Urothelium cell line (cell line): Measurements from ENCODE around the gene GRIP1.
A peak's percentile ranks its signal among the peaks of the same experiment; 100 is the strongest.
"Not testable (repeated sequence)": the region's sequence is repeated elsewhere in the genome, so short reads cannot be mapped to it uniquely, and the experiment has no call there.

Source experiments
- DNase-seq: peaks from one replicate; pipeline ENCODE4 v3.0.0; 2011; ENCODE audit warnings: low spot score, mixed read lengths
- FAIRE-seq: peaks from 2 replicates; lab custom pipeline; 2011; peaks lifted over from hg19 to GRCh38; lab: Jason Lieb, UNC

Gene GRIP1

DNA sequence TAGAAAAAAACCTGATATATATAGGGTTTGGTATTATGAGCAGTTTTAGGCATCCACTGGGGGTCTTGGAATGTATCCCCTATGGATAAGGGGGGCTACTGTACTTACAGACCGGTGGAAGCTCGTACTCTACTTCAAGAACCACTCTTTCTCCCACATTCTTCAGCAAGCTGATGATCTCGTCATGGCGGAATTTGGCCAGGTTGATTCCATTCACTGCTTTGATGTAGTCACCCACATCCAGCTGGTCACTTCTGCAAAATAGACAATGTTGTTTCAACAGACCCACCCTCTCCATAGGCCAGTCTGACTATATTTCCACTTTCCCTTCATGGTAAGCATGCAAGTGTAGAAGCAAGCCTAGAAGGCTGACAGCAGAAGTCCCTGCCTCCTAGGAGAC is 139.9 kb downstream of the GRIP1 start:
- FAIRE-seq, result no peak
- DNase-seq, result peak; percentile 40

DNA sequence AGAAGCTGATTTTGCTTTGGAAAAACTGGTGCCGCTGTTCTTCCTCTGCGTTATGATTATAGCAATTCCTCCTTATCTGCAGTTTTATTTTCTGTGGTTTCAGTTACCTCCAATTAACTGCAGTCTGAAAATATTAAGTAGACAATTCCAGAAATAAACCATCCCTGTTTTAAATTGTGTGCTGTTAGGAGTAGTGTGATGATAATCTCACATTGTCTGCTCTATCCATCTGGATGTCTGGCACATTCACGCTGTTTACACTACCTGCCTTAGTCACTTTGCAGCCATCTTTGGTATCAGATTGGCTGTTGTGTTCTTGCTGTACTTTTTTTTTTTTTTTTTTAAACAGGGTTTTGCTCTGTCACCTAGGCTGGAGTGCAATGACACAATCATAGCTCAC is 141.0 kb downstream of the GRIP1 start:
- no peak for DNase-seq
- FAIRE-seq, result no peak

DNA sequence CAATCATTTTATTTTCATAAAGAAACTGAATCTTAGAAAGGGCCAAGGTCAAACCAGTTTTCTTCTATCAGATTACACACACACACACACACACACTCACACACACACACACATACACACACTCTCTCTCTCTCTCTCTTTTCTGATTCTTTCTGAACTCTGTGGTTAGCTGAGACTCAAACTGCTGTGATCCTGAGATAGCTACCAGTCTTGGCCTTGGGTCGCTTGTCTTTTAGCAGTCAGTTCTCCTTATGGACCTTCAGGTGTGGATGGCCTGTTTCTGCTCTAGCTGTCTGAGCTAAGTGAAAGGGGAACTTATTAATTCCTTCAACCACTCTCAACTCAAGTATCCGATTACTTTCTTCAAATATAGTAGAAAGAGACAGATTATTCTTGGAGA is 145.1 kb downstream of the GRIP1 start:
- no peak for DNase-seq
- FAIRE-seq, result no peak

DNA sequence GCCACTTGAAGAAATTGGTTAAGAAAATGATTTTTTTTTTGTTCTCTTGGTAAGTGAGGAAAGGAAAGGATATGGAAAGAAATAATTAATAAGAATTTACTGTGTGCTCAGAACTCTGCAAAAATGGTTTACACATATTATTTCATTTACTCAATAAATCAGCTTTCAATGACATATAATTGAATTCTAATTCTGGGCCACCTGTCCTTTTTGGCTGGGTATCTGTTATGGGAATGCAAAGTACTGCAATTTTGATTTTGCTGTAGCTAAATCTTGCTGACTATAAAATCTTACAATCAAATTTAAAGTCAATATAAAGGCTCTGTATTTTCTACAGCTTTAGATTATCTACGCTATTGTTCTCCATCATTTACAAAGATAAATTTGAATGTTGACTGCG is 147.1 kb downstream of the GRIP1 start:
- FAIRE-seq (no peak), DNase-seq (no peak)

DNA sequence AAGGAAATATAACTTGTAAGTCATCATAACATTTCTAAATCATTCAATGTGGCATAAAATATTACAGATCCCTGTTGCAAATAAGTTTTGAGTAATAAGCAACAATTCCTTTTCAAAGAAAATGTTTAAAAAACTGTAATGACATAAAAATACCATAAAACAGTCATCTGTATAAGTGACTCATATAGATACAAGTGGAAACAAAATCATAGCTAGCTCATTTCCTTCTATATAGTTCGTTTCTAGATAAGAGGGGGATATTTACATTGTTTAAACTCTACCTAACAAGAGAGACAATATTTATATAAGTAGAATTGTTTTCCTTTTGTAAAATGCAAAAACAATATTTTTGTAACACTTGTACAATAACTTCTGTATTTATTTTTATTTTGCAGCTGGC is 148.9 kb downstream of the GRIP1 start:
- DNase-seq, result no peak
- no peak for FAIRE-seq

DNA sequence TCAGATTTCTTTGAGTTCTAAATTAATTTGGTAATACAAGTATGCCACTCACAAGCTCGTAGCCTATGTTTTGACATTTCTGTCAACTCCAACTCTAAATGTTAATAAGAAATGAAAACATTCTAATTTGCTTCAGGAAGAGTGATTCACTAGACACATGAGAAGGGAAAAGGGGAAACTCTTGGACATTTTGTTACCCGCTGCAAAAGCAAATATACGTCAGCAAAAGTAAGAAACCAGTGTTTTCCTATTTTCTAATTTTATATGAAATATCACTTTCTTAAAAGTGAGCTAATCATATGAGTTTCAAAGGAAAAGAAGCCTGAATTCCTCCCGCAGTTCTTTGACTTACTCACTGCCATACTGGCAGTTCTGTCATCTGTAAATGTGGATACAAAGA is 162.3 kb downstream of the GRIP1 start:
- no peak for DNase-seq
- no peak for FAIRE-seq

DNA sequence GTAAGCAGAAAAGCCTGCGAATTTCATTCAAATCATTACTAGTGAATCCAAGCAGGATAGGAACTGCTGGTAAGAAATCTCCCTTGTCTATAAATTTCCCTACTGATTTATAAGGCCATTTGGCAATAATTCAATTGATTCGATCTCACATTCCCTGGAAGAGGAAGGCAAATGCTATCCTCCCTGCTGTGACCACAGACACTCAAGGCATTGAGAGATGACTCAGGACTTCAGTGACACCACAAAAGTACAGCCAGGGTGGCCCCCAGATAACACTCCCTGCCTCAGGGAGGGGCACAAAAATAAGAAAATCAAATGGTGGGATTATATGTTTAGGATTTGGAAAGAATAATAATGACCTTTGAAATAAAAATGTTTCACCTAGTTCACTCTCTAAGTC is 162.7 kb downstream of the GRIP1 start:
- FAIRE-seq (no peak), DNase-seq (peak; percentile 25)

DNA sequence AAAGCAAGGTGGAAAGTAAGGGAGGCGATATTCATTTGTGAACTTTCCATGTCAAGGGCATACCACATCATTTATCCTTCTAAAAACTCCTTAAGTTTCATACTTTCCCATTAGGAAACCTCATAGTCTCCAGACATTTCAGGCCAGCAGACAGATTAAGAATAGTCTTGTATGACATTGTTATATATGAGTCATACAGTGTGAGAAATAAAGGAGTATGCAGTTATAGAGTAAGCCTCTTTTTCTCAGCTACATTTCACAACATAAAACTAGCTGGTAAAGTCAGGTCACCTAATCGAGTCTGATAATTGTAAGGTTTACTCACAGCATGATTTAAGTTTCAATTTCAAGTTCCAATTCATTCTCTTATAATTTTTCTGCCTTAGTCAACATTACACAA is 164.3 kb downstream of the GRIP1 start:
- peak; percentile 4 for DNase-seq
- FAIRE-seq, result no peak

DNA sequence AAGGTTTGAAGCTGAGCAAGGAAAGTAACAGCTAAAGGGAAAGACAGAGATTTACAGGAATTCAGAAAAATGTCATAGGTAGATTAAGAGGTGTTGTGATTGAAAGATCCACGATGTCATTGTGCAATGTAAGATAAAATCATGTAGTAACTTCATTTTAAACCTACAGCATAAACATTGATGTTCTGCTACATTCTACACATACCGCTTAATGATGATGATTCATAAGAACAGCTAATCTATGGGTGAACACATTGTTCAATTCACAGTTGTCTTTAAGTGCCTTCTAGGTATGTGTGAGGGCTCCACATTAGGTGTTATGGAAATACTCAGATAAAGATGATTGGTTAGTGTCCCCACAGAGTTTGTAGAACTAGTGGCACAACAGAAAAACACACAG is 170.9 kb downstream of the GRIP1 start:
- no peak for DNase-seq
- no peak for FAIRE-seq

DNA sequence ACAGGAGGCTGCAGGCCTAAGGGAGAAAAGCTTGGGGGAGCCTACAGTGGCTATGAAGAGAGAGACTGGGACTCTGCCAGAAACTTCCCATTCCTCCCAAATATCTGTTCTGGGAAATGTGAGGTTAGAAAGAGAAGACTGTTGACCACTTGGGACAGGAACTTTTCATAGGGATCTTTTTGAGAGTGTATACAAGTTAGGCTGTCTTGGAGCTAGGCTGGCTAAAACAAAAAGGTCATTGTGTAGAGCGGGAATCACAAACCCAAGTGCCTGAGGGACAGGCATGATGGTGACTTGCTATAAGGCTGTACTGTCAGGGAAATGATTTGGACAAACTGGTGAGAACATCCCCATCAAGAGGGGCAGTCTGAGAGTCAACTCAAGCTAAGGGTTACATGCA is 175.1 kb downstream of the GRIP1 start:
- DNase-seq, result no peak

DNA sequence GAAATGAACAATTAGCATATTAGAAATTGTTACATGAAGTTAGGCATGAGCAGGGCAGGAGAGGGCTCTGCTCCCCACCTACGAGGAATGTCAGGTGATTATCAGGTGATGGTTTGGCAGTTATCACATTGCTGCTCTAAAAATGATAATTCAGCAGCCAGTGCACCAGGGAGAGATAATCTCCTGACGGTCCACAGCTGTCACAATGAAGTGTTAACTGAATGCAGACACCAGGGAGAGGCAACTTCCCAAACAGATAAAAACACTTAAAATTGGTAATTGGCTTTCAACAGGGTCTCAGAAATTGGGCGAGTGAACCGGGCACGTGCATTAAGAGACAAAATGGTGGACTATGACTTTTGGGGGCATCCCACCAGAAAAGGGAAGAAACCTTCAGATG is 176.0 kb downstream of the GRIP1 start:
- DNase-seq, result no peak
- no peak for FAIRE-seq

More for the DNA sequence above, 175.1 kb downstream of the GRIP1 start:
- FAIRE-seq, result no peak

DNA sequence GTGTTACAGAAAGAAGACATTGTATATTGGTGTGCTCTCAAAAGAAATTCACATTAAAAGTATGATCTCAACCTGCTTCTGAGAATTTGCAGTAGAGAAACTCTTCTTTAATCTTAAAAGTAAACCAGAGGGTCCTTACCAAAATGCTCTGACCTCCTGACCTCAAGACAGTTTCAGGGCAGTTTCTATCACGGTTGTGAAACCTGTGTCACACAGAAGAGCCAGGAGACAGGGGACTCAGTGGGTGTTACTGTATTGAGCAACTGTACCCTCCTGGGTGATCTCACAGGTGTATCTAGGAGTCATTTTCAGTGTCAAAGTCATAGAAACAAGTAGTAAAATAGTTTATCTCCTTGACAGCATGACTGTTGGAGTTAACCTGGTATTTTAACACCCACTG is 178.0 kb downstream of the GRIP1 start:
- no peak for FAIRE-seq
- DNase-seq, result no peak

DNA sequence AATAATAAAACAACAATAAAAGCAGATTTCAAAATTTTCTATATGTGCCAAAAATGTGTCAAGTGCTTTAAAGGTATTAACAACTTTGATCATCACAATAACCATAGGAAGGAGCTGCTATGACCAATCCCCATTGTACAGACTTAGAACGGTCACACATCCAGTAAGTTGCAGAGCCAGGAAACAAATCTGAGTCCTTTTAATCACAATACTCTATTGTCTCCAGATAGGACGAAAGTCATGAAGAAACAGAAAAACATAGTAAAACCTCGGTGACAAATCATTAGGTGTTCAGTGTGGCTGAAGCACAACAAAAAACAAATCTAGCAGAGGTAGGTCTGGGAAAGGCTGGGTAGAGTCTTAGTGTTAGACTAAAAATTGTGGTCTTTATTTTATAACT is 178.8 kb downstream of the GRIP1 start:
- FAIRE-seq, result no peak
- DNase-seq, result no peak

DNA sequence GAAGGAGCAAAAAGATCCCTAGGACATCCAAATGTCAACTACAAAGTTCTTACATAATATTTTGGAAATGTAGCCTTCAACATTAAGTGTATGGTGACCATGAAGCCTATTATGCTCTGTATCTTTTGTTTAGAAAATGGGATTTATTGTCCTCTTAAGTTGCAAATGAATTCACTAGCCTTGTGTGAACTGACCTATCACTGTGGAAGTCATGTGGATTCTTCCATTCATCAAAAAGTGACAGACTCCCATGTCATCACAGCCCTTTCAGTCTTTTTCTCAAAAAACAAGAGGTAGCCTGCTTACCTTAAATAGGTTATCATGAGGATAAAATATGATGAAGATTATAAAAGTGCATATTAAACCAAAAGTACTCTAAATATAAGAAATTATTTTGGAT is 179.9 kb downstream of the GRIP1 start:
- DNase-seq, result no peak
- no peak for FAIRE-seq

DNA sequence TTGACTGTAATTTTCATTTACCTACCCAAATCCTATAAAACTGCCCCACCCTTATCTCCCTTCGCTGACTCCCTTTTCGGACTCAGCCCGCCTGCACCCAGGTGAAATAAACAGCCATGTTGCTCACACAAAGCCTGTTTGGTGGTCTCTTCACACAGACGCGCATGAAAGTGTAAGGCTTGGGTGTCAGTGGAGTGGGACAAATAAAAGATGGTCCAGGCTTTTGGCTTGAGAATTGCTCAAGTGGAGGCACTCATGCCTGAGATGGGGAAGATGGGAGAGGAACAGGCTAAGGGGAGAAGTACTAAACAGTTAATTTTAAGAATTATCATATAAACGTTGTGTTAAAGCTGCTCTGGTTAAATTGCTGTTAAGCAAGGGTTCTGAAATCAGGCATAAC is 180.8 kb downstream of the GRIP1 start:
- not testable (repeated sequence) for DNase-seq, FAIRE-seq

DNA sequence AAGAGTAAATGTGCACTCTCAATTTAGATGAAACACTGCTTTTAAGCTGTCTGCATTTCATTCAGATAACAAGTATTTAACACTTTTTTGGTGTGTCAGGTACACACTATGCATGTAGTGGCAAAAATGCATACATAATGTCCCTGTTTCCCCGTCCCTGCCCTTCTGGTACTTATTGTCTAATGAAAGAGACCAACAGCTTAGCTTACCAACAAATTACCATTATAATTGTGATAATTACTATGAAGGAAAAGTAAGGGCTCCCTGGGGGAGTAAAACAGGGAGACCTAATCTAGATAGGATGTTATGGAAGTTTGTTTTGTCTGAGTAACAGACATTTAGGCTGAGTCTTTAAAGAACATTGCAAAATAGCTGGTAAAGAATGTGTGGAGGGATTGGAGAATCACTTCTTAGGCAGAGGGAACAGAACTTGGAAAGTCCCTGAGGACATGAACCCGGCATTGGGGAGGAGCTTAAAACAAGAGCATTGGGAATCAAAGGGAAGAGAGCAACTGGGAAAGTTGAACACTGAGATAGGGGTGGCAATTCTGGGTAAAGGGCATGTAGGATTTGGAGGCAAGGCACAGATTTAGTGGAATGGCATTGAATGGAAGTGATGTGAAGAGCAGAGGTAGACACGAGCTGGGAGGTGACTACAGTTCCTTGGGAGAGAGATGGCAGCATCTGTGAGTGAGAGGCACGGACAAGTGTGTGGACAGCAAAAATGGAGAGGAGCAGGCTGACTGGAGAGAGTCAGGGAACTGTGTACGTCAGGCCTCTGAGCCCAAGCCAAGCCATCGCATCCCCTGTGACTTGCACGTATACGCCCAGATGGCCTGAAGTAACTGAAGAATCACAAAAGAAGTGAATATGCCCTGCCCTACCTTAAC is 181.6 kb downstream of the GRIP1 start:
- DNase-seq, result no peak
- no peak for FAIRE-seq

DNA sequence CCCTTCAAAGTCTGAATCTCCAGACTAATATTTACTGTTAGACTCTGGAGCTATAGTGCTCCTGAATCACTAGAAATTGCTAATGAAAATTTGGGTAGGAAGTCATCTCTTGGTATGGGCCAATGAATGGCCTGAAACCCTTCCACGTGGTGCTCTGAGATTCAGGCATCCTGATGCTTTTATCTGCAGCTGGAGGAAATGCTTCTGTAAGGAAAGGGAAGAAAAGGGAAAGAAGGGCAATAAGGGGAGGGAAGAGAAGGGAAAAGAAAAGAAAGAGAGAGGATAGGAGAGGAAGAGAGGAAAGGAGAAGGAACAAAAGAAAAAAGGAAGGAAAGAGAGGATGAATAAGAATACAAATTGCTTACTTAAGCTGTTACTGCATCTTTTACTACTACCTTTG is 182.3 kb downstream of the GRIP1 start:
- FAIRE-seq, result no peak
- no peak for DNase-seq

DNA sequence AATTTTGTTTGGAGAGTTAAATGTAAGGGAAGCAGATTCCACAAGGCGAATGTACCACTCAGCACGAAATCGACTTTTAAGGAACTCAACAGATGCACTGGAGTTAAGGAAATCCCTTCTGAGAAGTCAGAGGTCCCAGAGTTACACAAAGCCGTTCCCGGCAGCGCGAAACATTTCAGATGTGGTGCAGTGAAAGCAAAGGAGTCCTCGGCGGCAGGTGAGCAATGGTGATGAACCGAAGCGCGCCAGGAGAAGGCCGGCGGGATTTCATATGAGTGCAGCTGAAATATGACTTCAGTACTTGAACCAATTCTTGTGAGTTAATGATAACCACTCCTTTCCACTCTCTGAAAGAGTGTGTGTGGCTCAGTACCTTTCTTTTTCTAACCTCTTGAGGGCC is 183.2 kb downstream of the GRIP1 start:
- no peak for FAIRE-seq
- DNase-seq, result no peak

DNA sequence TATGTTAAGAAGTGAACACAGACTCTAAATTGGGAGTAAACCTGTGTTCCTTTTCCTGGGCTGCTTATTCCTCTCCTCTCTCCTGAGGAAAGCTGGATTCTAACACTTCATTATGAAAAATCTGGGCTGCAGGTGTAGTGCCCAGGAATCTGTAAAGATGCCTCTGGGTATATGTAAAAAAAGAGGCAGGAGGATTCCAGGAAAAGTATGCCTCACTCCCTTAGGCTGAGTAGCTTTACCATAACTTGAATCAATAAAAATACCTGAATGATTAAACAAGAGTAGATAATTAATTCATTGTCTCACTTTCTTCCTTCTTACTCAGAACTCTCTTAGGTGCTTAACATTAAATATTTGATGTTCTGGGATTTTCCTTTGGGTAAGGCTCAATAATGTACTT is 185.1 kb downstream of the GRIP1 start:
- no peak for DNase-seq
- FAIRE-seq, result no peak

DNA sequence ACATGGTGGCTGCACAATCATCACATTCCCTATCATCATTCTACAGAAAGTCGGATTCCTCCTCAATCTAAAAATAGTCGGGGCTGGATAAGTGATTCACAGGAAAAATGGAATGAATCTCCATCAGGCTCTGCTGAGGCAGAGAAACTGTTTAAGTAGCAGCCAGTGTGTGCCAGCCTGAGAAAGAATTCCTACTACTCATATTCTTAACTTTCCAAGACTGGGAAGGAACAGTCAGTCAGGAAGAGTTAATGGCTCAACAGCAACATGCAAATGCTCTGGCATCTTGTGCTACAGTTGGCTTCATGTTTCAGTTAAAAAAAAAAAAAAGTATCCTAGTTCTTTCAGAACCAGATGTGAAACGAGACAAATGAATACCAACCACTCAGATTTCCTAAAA is 187.0 kb downstream of the GRIP1 start:
- no peak for FAIRE-seq
- no peak for DNase-seq

DNA sequence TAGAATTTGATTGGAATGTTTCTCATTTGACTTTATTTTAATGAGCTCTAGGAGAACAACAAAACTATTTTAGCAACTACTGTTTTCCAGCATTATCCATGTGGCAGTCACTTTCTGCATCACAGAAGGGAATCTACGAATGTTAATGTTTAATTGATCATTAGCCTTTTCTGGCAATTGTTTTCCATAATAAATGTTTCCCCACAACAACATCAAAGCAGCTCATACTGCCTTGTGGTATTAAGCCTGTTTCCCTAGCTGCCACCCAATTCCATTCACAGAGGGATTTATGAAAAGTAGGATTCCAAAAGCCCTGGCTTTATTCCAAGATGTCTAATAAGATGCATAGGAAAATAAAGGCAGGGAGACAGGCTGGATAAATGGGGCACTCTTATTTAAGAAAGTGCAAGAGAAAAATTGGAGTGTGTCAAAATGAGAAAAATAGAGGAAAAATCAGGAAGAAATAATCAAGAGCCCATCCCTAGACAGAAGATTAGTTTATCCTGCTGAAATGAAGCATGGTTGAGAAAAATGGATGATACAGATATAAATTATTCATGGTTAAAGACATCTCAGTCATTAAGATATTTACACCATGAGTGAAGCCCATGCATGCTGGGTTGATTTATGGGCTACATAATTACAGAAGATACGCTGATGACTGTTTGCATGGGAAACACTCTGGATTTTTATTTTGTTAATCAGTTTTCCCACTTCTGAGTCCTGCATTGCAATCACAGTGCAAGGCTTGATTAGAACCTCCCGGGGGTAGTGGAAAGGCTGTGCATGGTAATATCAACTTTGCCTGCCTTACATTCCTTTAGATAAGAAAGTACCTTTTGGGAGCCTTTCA is 196.3 kb downstream of the GRIP1 start:
- DNase-seq, result no peak
- no peak for FAIRE-seq

DNA sequence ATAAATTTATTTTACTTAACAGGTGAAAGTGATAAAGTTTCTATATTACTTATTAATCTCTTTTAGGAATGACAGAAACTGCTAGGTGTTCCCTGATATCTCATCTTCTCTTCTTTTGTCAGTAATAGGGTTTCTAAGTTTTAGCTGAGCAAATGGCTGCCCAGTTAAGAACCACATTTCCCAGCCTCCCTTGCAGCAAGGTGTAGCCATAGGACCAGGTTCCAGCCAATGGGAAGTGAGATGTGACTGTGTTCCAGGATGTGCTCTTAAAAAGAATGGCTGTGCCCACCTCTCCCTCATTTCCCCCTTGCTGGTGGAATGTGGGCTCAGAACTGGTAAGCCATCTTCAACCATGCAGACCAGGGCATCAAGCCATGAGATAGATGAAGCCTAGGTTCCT is 210.9 kb downstream of the GRIP1 start:
- DNase-seq, result no peak

More for the DNA sequence above, 210.9 kb downstream of the GRIP1 start:
- no peak for FAIRE-seq
